HG03097 (cell line): ENCODE measurements around the gene ADSS1.

ENCODE experiments used
- ATAC-seq: cut with Tn5 transposase; IDR thresholded peaks from one replicate; pipeline ENCODE4 v1.9.1; 2021; ENCODE audit not compliant: unreplicated experiment, low FRiP score

ADSS1 gene

GRCh38 chr14:104778694-104779331 is 54.8 kb downstream of the ADSS1 start:
- no peak for ATAC-seq

GRCh38 chr14:104779776-104780512 is 55.9 kb downstream of the ADSS1 start:
- no peak for ATAC-seq

- no peak for ATAC-seq
Measured at GRCh38 chr14:104780513-104781030, 56.5 kb downstream of the ADSS1 start.

GRCh38 chr14:104781271-104782077 is 57.4 kb downstream of the ADSS1 start:
- no peak for ATAC-seq

GRCh38 chr14:104782086-104782807 is 58.2 kb downstream of the ADSS1 start:
- no peak for ATAC-seq

- no peak for ATAC-seq
Measured at GRCh38 chr14:104782808-104783139, 58.7 kb downstream of the ADSS1 start.

- ATAC-seq = no peak
Measured at GRCh38 chr14:104783484-104784217, 59.6 kb downstream of the ADSS1 start.

GRCh38 chr14:104784218-104784568 is 60.2 kb downstream of the ADSS1 start:
- no peak for ATAC-seq

GRCh38 chr14:104784846-104785707 is 61.0 kb downstream of the ADSS1 start:
- ATAC-seq = no peak

GRCh38 chr14:104785708-104786080 is 61.7 kb downstream of the ADSS1 start:
- no peak for ATAC-seq

- ATAC-seq = no peak
Measured at GRCh38 chr14:104786091-104786586, 62.1 kb downstream of the ADSS1 start.

- ATAC-seq = no peak
Measured at GRCh38 chr14:104786726-104787675, 63.0 kb downstream of the ADSS1 start.

GRCh38 chr14:104787736-104788135 is 63.7 kb downstream of the ADSS1 start:
- ATAC-seq = no peak

- ATAC-seq = no peak
Measured at GRCh38 chr14:104788161-104788818, 64.3 kb downstream of the ADSS1 start.

GRCh38 chr14:104788873-104789663 is 65.0 kb downstream of the ADSS1 start:
- no peak for ATAC-seq
